Stimulated activated CD8-positive, alpha-beta memory T cell treated with anti-CD3 and anti-CD28 coated beads, Interleukin-2, amount 100 ng/mL, for 48 hours (primary cell): ENCODE measurements around the gene SLC6A16.
"Not testable (repeated sequence)": the region's sequence is repeated elsewhere in the genome, so short reads cannot be mapped to it uniquely, and the experiment has no call there.

Experiments
- DNase-seq, 2 donors: peaks; one replicate each; pipeline ENCODE4 v3.0.0-alpha.2; 2020; ENCODE audit warnings: low read depth in 2 of 2

The SLC6A16 gene

GRCh38 chr19:49344505-49345423 lies 19.8 kb upstream of the SLC6A16 start:
- no peak for DNase-seq

GRCh38 chr19:49343123-49343522 lies 18.1 kb upstream of the SLC6A16 start:
- DNase-seq, result no peak

- no peak for DNase-seq
Observed at GRCh38 chr19:49342291-49342721, 17.3 kb upstream of the SLC6A16 start.

- DNase-seq, result no peak
Observed at GRCh38 chr19:49340865-49341718, 16.1 kb upstream of the SLC6A16 start.

GRCh38 chr19:49340069-49340864 lies 15.3 kb upstream of the SLC6A16 start:
- no peak for DNase-seq

GRCh38 chr19:49339301-49340068 lies 14.5 kb upstream of the SLC6A16 start:
- DNase-seq, result no peak

GRCh38 chr19:49338691-49339300 lies 13.8 kb upstream of the SLC6A16 start:
- DNase-seq, result no peak

GRCh38 chr19:49338023-49338677 lies 13.2 kb upstream of the SLC6A16 start:
- no peak for DNase-seq

- DNase-seq, result no peak
Observed at GRCh38 chr19:49337267-49338022, 12.5 kb upstream of the SLC6A16 start.

GRCh38 chr19:49336482-49337266 lies 11.7 kb upstream of the SLC6A16 start:
- DNase-seq, result no peak

- DNase-seq, result no peak
Observed at GRCh38 chr19:49335784-49336481, 10.9 kb upstream of the SLC6A16 start.

- peak in 1 of 2 donors; percentile 44 for DNase-seq
Observed at GRCh38 chr19:49335071-49335783, 10.2 kb upstream of the SLC6A16 start, which contains the start of gene CD37. TSS of gene CD37 (plus strand) at chr19:49335406. CDS start at chr19:49335541, 135 bp downstream.

GRCh38 chr19:49333811-49334288 lies 8.9 kb upstream of the SLC6A16 start:
- DNase-seq, result peak; percentile 44 to 58

- no peak for DNase-seq
Observed at GRCh38 chr19:49333418-49333805, 8.4 kb upstream of the SLC6A16 start.

GRCh38 chr19:49332691-49333417 lies 7.9 kb upstream of the SLC6A16 start:
- DNase-seq, result not testable (repeated sequence)

GRCh38 chr19:49331616-49332055 lies 6.6 kb upstream of the SLC6A16 start:
- DNase-seq, result peak in 1 of 2 donors; percentile 37
